IPS DF 4.7 (cell line): ENCODE measurements around the gene CDT1.

Experiments
- DNase-seq: peaks from one replicate; pipeline ENCODE4 v3.0.0-alpha.2; 2013; ENCODE audit warnings: low spot score; ENCODE audit errors: extremely low read depth

CDT1 gene

GRCh38 chr16:88804552-88805339 is 1.2 kb downstream of the CDT1 start:
- DNase-seq: no peak

GRCh38 chr16:88805340-88805715 is 1.7 kb downstream of the CDT1 start:
- no peak for DNase-seq

- no peak for DNase-seq
Observed at GRCh38 chr16:88805887-88806393, 2.4 kb downstream of the CDT1 start.

DNA sequence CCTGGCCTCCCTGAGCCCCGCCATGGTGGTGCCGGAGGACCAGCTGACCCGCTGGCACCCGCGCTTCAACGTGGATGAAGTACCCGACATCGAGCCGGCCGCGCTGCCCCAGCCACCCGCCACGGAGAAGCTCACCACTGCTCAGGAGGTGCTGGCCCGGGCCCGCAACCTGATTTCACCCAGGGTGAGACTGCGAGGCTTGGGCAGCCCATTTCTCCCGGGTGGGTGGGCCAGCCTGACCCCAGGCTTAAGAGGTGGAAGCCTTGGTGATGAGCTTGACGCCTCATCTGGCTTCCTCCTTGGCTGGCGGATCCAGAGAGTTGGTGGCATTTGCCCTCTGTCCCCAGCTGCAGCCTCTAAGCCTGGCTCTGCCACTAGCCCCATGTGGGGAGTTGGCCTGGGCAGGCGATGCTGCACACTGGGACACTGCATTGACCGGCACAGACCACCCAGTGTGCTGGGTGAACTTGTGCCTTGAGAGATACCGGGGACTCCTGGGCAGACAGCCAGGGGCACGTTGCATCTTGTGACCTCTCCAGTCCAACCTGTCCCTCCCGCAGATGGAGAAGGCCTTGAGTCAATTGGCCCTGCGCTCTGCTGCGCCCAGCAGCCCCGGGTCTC is 3.0 kb downstream of the CDT1 start:
- DNase-seq: no peak

GRCh38 chr16:88807142-88807625 is 3.6 kb downstream of the CDT1 start:
- no peak for DNase-seq

GRCh38 chr16:88807626-88808453 is 4.3 kb downstream of the CDT1 start:
- no peak for DNase-seq

DNA sequence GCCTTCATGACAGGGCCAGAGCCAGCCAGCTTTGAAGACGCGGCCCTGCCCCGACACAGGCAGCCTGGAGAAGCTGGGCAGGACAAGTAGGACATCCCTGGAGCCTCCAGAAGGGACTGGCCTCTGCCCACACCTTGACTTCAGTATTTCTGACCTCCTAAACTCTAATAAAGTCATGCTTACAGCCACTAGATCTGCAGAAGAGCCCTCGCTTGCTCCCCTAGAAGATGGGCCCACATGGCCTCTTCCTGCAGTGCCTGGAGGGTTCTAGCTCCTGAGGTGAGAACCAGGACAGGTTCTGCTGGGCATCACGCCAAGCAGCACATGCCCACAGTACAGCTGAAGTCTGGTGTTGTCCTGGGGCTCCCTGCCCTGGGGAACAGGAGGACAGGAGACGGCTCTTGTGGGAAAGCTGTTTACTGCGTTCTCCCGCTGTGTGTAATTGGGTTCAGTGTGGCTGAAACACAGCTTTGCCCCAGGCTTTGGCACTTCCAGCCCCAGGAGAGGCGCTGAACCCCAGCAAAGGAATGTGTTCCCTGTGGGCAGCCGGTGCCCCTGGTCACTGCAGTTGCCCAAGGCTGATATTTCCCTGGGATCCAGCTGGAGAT is 5.6 kb downstream of the CDT1 start:
- DNase-seq: no peak

- no peak for DNase-seq
Observed at GRCh38 chr16:88809676-88810165, 6.1 kb downstream of the CDT1 start.

DNA sequence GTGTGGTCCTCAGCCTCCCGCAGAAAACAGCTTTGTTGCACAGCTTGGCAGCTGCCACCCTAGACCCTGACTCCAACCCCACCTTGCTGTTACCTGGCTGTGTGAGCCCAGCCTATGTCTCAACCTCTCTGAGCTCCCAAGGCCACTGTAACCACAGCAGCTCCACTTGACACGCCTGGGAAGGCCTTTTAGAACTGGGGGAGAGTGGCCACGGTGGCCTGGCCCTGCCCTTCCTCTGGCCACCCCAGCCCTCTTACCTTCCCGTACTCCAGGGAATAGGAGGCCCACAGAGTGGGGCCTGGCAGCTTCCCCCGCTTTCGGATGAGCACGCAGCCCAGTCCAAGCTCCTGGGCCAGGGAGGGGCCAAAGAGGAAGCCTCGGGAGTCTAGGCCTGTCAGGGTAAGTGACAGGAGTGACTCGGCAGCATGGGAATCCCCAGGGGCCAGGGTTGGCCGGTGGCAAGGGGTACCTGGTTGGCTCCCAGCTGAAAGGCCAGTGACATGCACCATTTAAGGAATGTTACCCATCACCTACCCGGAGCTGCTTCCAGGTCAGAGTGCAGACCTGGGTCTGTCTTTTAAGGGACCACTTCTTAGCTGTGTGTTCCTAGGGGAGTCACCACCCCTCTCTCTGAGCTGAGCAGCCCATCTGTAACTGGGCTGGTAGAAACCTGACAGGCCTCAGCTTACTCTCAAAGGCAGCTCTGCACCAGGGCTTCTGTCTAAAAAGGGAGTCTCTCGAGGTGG is 6.8 kb downstream of the CDT1 start:
- no peak for DNase-seq

DNA sequence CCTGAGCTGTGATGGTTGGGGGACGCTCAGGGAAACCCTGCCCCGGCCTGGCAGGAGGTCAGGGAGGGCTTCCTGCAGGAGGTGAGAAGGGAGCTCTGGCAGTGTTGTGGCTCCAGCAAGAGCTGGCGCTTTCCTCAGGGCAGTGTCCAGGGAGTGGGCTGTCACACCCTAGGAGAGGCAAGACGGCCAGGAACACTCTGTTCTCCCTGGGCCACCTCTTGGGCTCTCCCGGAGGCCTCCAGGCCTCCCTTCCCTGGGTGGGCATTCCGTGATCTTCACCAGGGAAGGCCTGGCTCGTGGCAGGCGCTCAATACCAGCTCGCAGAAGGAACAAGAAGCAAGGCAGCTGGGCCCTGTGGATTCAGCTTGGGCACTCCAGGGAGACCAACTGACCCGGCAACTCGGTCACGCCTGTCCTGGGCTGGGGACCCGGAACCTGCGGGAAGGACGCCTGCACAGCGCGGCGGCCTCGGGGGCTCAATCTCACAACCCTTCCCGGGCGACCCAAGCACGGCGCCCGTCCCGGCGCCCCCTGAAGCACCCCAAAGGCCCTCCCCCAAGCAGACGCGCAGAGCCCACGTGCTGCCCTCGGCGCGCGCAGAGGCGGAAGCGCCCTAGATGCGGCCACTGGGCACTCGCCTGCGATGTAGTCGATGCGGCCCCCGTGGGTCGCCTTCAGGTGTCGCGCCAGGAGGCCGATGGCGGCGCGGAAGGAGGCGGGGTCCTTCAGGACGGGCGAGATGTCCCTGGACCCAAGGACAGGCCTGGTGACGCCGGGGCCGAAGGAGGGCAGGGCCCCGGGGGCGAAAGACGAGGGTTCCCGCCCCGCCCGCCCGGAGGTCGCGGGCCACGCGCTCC is 7.6 kb downstream of the CDT1 start:
- DNase-seq: no peak

GRCh38 chr16:88811769-88812512 is 8.4 kb downstream of the CDT1 start, which contains the start of gene APRT:
Gene APRT, minus strand, starts transcription at chr16:88811928. Its CDS starts 29 bp downstream, at chr16:88811899.
- no peak for DNase-seq

- no peak for DNase-seq
Observed at GRCh38 chr16:88812513-88813268, 9.1 kb downstream of the CDT1 start.

DNA sequence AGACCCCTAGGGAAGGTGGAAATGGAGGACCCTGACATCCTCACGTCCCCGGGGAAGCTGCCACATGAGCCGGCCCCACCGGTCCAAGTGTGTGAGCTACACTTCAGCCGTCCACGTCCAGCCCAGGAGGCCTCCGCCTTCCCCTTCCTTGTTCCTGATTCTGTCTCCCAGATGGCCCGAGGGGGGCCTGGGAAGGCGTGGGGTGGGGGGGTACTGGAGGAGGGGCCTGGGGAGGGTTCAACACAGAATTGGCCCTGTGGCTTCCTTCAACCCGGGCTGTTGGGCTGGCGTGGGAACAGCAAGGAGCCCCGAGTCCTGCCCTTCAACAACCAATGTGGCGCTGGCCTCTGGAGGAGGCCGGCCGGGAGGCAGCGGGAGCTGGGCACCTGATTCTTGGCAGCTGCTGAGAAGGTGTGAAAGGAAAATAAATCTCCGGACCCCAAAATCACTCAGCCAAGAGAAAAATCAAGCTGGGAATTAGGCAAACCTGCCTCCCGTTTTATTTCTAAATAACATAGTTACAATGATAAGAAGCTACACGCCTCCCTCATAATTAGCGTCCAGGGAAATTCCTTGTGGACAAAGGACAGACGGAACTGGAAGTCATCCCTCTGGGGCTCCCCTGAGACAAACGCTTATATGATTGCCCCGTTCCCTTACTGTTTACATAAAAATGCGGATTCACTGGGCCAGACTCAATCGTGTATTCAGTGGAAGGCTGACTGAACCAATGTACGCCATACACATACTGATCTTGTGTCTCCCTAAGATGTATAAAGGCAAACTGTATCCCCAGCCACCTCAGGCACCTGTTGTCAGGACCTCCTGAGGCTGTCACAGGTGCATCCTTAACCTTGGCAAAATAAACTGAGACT is 9.9 kb downstream of the CDT1 start:
- no peak for DNase-seq

GRCh38 chr16:88814144-88814502 is 10.5 kb downstream of the CDT1 start:
- no peak for DNase-seq

- DNase-seq: no peak
Observed at GRCh38 chr16:88815227-88815626, 11.6 kb downstream of the CDT1 start.

GRCh38 chr16:88815901-88816589 is 12.5 kb downstream of the CDT1 start:
- no peak for DNase-seq
